ENCODE results near the gene NCAPH2. TPM values are rescaled to one million over a fixed set of nuclear protein-coding genes. Genes with fewer than 3 reads are reported as not detected.

NCAPH2 gene
- polyA plus RNA-seq, 1 donor from 2014 or later, result 39.4 TPM

DNA sequence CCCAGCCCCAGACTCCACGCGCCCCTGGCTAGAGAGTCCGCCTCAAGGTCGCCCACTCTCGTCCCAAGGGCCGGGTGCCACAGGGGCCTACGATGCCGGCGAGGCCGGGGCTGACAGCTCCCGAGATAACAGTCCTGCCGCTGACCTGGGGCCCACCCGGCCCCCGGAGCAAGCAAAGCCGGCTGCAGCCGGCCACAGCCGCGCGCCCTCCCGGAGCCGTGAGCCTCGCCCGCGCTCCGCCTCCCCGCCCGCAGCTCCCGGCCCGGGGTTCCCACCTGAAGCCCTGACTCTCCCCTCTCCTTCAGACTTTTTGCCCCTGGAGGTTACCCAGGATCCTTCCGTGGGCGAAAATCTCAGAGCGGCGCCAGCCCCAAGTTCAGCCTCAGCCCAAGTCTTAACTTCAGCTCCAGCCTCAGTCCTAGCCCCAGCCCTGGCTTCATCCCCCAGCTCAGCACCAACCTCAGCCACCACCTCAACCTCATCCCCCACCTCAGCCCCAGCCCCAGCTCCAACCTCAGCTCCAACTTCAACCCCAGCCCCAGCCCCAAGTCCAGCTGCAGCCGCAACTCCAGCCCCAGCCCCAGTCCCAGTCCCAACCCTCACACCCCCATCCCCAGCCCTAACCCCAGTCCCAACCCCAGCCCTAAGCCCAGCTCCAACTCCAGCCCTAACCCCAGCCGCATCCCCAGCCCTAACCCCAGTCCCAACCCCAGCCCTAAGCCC is 39.4 kb downstream of the NCAPH2 start:
- Mint-ChIP-seq H3K4me3 (peak overlapping the region in 2 of 4 donors; percentile 60 to 85), H3K36me3 (no peaks in the 10 kb centered on the region), H3K27me3 (no peaks in the 10 kb centered on the region), H3K9me3 (no peaks in the 10 kb centered on the region), H3K4me1 (peaks cover 3 to 19% (median 12%) of the 10 kb centered on the region in 3 donors), H3K27ac (peak overlapping the region; percentile 71 to 86 (median 78))

DNA sequence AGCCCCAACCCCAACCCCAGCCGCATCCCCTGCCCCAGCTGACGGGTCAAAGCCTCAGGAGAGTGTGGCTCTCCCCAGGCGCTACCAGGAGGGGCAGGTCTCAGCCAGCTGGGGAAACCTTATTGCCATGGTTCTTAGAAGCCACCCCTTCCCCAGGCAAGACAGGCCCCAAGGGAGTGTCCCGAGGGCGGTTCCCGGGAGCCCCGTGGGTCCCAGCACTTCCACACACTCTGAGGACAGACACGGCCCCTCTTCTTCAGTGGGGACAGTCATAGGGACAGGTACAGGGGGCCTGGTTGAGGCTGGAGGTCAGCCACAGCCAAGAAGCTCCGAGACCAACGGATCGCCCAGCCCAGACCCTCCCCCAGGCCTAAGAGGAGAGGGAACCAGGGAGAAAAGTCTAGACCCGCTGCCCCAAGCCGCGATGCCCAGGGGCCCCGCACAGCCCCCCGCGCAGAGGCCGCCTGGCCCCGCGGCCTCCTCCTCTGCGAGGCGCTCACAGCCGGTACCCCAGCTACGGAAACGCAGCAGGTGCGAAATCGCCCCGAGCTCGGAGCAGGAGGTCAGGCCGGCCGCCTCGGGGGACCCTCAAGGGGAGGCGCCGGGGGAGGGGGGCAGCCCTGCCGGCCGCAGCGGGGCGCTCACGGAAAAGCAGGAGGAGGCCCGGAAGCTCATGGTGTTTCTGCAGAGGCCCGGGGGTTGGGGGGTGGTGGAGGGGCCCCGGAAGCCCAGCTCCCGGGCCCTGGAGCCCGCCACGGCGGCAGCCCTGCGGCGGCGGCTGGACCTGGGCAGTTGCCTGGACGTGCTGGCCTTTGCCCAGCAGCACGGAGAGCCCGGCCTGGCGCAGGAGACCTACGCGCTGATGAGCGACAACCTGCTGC is 40.3 kb downstream of the NCAPH2 start:
- peaks cover 0 to 16% (median 9%) of the 10 kb centered on the region in 3 donors for H3K4me1 Mint-ChIP-seq
- peak overlapping the region; percentile 71 to 85 (median 78) for H3K27ac Mint-ChIP-seq
- no peaks in the 10 kb centered on the region for H3K36me3 Mint-ChIP-seq
- H3K9me3 Mint-ChIP-seq, result no peaks in the 10 kb centered on the region
- H3K27me3 Mint-ChIP-seq, result no peaks in the 10 kb centered on the region
- H3K4me3 Mint-ChIP-seq, result peak overlapping the region; percentile 45 to 87 (median 68)

DNA sequence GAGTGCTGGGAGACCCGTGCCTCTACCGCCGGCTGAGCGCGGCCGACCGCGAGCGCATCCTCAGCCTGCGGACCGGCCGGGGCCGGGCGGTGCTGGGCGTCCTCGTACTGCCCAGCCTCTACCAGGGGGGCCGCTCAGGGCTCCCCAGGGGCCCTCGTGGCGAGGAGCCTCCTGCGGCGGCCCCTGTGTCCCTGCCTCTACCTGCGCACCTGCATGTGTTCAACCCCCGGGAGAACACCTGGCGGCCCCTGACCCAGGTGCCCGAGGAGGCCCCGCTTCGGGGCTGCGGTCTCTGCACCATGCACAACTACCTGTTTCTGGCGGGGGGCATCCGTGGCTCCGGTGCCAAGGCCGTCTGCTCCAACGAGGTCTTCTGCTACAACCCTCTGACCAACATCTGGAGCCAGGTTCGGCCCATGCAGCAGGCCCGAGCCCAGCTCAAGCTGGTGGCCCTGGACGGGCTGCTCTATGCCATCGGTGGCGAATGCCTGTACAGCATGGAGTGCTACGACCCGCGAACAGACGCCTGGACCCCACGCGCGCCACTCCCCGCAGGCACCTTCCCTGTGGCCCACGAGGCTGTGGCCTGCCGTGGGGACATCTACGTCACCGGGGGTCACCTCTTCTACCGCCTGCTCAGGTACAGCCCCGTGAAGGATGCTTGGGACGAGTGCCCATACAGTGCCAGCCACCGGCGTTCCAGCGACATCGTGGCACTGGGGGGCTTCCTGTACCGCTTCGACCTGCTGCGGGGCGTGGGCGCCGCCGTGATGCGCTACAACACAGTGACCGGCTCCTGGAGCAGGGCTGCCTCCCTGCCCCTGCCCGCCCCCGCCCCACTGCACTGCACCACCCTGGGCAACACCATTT is 41.1 kb downstream of the NCAPH2 start:
- Mint-ChIP-seq H3K27me3 (no peaks in the 10 kb centered on the region), H3K36me3 (no peaks in the 10 kb centered on the region), H3K4me1 (peaks cover 0 to 16% (median 9%) of the 10 kb centered on the region in 3 donors), H3K9me3 (no peaks in the 10 kb centered on the region), H3K27ac (peak overlapping the region in 2 of 3 donors; percentile 69 to 80), H3K4me3 (peak overlapping the region; percentile 75 to 87 (median 79))

GRCh38 chr22:50550395-50550794 is 42.4 kb downstream of the NCAPH2 start:
- no peak overlapping the region for H3K27ac Mint-ChIP-seq
- H3K4me3 Mint-ChIP-seq, result peak overlapping the region; percentile 17 to 88 (median 66)
- no peaks in the 10 kb centered on the region for H3K36me3 Mint-ChIP-seq
- no peaks in the 10 kb centered on the region for H3K27me3 Mint-ChIP-seq
- peaks cover 0 to 11% (median 9%) of the 10 kb centered on the region in 3 donors for H3K4me1 Mint-ChIP-seq
- H3K9me3 Mint-ChIP-seq, result no peaks in the 10 kb centered on the region

GRCh38 chr22:50551160-50551752 is 43.2 kb downstream of the NCAPH2 start:
- Mint-ChIP-seq H3K27ac (no peak overlapping the region), H3K36me3 (no peaks in the 10 kb centered on the region), H3K27me3 (no peaks in the 10 kb centered on the region), H3K4me3 (peak overlapping the region in 1 of 4 donors; percentile 58), H3K9me3 (no peaks in the 10 kb centered on the region), H3K4me1 (peaks cover 0 to 11% (median 7%) of the 10 kb centered on the region in 3 donors)

DNA sequence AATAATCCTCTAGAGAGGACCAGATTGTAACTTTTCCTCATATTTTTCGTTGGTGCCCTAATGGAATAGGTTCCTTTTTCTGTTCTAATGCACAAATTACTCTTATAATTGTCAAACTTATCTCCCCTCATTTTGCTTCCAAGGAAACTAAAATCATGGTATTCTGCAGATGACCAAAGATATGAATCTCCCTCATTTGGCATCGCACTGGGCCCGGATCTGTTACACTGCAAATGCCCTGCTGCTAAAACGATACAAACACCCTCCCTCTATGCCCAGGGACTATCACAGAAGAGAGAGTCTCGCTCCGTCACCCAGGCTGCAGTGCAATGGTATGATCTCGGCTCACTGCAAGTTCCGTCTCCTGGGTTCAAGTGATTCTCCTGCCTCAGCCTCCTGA is 45.3 kb downstream of the NCAPH2 start:
- H3K4me1 Mint-ChIP-seq, result peaks cover 0 to 9% (median 3%) of the 10 kb centered on the region in 3 donors
- no peaks in the 10 kb centered on the region for H3K36me3 Mint-ChIP-seq
- H3K27me3 Mint-ChIP-seq, result no peaks in the 10 kb centered on the region
- no peak overlapping the region for H3K4me3 Mint-ChIP-seq
- no peaks in the 10 kb centered on the region for H3K9me3 Mint-ChIP-seq
- no peak overlapping the region for H3K27ac Mint-ChIP-seq

- peak overlapping the region in 1 of 4 donors; percentile 9 for H3K4me3 Mint-ChIP-seq
- peaks cover 1% of the 10 kb centered on the region for H3K27me3 Mint-ChIP-seq
- no peaks in the 10 kb centered on the region for H3K36me3 Mint-ChIP-seq
- no peaks in the 10 kb centered on the region for H3K9me3 Mint-ChIP-seq
- no peaks in the 10 kb centered on the region for H3K4me1 Mint-ChIP-seq
- no peak overlapping the region for H3K27ac Mint-ChIP-seq
Measured at GRCh38 chr22:50556703-50557102, 48.7 kb downstream of the NCAPH2 start.

DNA sequence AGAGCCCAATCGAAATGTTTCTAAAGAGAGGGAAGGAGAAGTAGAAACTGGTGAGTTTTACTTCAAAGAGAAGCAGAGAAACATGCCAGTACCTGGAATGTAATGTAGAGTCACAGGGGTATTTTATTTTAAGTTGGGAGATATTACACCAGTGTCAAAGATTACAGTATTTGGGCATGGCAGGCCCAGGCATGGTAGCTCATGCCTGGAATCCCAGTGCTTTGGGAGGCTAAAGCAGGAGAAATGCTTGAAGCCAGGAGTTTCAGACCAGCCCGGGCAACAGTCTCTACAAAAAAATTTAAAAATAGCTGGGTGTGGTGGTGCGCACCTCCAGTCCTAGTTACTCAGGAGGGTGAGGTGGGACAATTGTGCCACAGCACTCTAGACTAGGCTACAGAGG is 52.0 kb downstream of the NCAPH2 start:
- H3K36me3 Mint-ChIP-seq, result no peaks in the 10 kb centered on the region
- H3K9me3 Mint-ChIP-seq, result no peaks in the 10 kb centered on the region
- H3K27ac Mint-ChIP-seq, result peak overlapping the region in 1 of 3 donors; percentile 65
- peaks cover 0 to 8% (median 2%) of the 10 kb centered on the region in 3 donors for H3K4me1 Mint-ChIP-seq
- H3K27me3 Mint-ChIP-seq, result peaks cover 4% of the 10 kb centered on the region
- H3K4me3 Mint-ChIP-seq, result peak overlapping the region in 1 of 4 donors; percentile 16

DNA sequence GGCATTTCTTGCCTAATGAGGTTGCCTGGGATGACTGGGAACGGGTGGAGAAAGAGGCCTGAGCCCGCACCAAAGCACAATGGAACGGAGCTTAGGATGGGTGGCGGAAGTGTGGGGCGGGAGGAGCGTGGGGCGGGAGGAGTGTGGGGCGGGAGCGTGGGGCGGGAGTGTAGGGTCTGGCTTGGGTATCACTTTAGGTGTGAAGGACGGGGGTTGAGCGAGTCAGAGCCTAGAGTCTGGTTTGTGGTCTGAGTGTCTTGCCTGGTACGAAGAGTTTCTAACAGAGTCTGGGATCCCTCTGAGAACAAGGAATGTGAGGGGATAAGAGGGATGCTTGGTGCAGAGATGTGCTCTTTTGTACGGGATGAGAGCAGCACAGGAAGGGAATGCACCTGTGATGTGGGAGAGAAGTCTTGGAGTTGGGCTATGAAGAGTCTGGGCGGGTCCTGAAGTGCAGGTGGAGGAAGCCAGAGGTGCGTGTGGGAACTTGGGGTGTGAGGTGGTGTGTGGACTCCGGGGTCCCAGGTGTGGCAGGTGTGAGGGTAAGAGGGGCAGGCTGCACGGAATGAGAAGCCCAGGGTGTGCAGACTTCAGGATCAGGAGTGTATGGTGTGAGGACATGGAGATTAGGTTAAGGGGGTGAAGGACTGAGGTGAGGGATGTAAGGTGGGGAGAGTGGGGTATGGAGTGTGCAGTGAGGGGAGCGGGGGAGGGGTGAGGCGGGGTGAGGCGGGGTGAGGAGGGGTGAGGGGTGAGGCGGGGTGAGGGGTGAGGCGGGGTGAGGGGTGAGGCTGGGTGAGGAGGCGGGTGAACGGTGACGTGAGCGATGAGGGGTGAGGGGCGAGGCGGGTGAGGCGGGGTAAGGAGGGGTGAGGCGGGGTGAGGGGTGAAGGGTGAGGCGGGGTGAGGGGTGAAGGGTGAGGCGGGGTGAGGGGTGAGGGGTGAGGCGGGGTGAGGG is 53.7 kb downstream of the NCAPH2 start:
- Mint-ChIP-seq H3K9me3 (no peaks in the 10 kb centered on the region), H3K4me1 (peaks cover 0 to 8% (median 2%) of the 10 kb centered on the region in 3 donors), H3K36me3 (peaks cover 2% of the 10 kb centered on the region), H3K27me3 (peaks cover 4% of the 10 kb centered on the region), H3K4me3 (peak overlapping the region in 3 of 4 donors; percentile 16 to 74 (median 43)), H3K27ac (peak overlapping the region; percentile 2 to 81 (median 59))

DNA sequence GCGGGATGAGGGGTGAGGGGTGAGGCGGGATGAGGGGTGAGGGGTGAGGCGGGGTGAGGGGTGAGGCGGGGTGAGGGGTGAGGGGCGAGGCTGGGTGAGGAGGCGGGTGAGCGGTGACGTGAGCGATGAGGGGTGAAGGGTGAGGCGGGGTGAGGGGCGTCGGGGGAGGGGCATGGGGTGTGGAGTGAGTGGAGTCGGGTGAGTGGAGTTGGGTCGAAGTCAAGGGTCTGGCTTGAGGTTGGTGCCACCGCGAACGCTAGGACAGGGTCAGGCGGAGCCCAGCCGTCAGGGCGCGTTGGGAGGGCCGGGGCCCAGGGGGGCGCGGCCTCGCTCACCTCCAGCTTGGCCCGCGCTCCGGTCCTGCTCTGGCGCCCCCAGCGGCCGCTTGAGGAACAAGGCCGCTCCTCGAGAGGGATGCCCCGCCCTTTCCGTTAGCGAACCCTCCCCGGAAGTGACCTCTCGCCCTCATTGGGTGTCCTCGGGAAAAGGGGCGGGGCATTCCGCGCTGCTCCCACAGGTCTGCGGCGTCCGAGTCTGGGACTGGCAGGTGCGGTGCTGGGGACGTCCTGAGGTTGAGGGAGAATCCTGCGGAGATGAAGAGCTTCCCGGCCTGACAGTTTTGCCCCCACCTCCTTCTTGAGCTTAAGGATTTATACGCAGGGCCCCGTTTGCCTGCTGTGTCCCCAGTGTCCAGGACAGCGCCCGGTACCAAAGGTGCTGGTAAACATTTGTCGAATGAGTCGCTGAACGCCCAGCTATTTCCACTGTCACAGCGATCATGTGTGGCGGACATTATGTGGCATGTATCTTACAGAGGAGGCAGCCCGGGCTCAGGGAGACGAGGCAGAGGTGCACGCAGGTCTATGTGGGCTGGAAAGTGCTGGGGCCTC is 54.7 kb downstream of the NCAPH2 start, which contains the start of gene SYCE3:
Gene SYCE3, minus strand, starts transcription at position 397 of the 890 bp plus-strand sequence. CDS start 6,514 bp downstream, outside the sequence.
- Mint-ChIP-seq H3K4me1 (peaks cover 0 to 8% (median 2%) of the 10 kb centered on the region in 3 donors), H3K4me3 (peak within 1 kb of the TSS; percentile 85 to 95 (median 93)), H3K27me3 (peaks cover 4% of the 10 kb centered on the region), H3K9me3 (no peaks in the 10 kb centered on the region), H3K36me3 (peaks cover 4% of the 10 kb centered on the region), H3K27ac (peak within 1 kb of the TSS; percentile 2 to 88 (median 81))

GRCh38 chr22:50563413-50564160 is 55.6 kb downstream of the NCAPH2 start:
- H3K27me3 Mint-ChIP-seq, result peaks cover 4% of the 10 kb centered on the region

GRCh38 chr22:50564289-50564688 is 56.3 kb downstream of the NCAPH2 start:
- H3K27me3 Mint-ChIP-seq, result peaks cover 4% of the 10 kb centered on the region
- H3K4me1 Mint-ChIP-seq, result peaks cover 0 to 8% (median 2%) of the 10 kb centered on the region in 3 donors
- H3K9me3 Mint-ChIP-seq, result no peaks in the 10 kb centered on the region
- H3K4me3 Mint-ChIP-seq, result peak overlapping the region in 1 of 4 donors; percentile 85
- H3K36me3 Mint-ChIP-seq, result peaks cover 6% of the 10 kb centered on the region
- H3K27ac Mint-ChIP-seq, result no peak overlapping the region

More at GRCh38 chr22:50563413-50564160, 55.6 kb downstream of the NCAPH2 start:
- H3K36me3 Mint-ChIP-seq, result peaks cover 6% of the 10 kb centered on the region
- peak overlapping the region in 2 of 3 donors; percentile 35 to 88 for H3K27ac Mint-ChIP-seq
- H3K4me1 Mint-ChIP-seq, result peaks cover 0 to 8% (median 2%) of the 10 kb centered on the region in 3 donors
- no peaks in the 10 kb centered on the region for H3K9me3 Mint-ChIP-seq
- peak overlapping the region; percentile 85 to 95 (median 93) for H3K4me3 Mint-ChIP-seq
